Endothelial cell of hepatic sinusoid (primary cell): Measurements from ENCODE around the gene VWA2.

Experiments used
- in situ Hi-C: cut with HindIII; loops from 2 replicates; pipeline ENCODE4 v1.10.0; 2017; ENCODE audit warnings: low sequenced_read_pairs

The VWA2 gene, protein sequence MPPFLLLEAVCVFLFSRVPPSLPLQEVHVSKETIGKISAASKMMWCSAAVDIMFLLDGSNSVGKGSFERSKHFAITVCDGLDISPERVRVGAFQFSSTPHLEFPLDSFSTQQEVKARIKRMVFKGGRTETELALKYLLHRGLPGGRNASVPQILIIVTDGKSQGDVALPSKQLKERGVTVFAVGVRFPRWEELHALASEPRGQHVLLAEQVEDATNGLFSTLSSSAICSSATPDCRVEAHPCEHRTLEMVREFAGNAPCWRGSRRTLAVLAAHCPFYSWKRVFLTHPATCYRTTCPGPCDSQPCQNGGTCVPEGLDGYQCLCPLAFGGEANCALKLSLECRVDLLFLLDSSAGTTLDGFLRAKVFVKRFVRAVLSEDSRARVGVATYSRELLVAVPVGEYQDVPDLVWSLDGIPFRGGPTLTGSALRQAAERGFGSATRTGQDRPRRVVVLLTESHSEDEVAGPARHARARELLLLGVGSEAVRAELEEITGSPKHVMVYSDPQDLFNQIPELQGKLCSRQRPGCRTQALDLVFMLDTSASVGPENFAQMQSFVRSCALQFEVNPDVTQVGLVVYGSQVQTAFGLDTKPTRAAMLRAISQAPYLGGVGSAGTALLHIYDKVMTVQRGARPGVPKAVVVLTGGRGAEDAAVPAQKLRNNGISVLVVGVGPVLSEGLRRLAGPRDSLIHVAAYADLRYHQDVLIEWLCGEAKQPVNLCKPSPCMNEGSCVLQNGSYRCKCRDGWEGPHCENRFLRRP

DNA sequence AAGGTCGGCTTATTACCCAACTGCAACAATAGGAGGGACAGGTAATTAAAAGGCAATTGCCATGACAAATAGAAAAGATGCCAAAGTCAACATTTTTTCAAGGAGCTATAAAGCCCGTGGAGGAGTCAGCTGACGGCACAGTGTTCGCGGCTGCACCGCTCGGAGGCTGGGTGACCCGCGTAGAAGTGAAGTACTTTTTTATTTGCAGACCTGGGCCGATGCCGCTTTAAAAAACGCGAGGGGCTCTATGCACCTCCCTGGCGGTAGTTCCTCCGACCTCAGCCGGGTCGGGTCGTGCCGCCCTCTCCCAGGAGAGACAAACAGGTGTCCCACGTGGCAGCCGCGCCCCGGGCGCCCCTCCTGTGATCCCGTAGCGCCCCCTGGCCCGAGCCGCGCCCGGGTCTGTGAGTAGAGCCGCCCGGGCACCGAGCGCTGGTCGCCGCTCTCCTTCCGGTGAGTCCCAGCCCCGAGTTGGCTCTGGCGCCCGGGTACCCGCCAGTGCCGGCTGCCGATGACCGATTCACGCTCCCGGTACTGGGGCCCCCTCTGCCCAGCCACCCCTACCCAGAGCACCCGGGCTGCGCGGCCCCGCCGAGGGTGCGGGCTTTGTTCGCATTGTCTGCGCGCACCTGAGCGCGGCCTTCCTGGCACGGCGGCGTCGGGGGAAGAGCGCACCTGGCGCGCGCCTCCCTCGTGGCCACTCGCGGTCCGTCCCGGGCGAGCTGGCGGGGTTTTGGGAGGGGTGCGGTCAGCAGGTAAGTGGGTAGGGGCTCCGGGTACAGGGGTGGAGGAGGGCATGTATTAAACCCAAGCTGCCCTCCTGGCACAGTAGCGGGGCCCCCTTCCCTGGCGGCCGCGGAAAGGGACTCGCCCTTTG is at the start of gene VWA2:
VWA2 (plus strand) TSS at position 138 of the 877 bp plus-strand sequence. CDS start 9,460 bp downstream, outside the sequence.
- in situ Hi-C loops = no loop called here

DNA sequence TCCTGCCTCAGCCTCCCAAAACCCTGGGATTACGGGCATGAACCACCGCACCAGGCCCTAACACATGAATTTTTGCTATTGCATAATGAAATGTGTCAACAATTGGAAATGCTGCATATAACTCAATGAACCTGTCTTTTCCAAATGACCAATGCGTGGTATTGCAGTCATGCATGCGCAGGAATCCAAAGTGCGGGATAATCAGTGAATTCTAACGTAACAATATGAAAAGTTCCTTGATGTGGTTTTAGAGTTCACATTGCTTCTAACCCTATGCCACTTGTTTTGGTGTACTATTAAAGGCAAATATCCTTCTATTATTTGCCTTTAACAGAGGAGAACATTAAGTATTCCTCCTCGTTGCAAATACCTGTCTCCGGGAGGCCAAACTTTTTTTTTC is 49.4 kb upstream of the VWA2 start:
- in situ Hi-C loops = loop anchor here (5.0 kb wide), 1 partner anchor 42 kb away; no protein-coding TSS in a partner anchor

- in situ Hi-C loops = no loop called here
Measured at GRCh38 chr10:114195079-114195478, 44.0 kb upstream of the VWA2 start.

- in situ Hi-C loops = no loop called here
Measured at GRCh38 chr10:114199239-114199638, 39.8 kb upstream of the VWA2 start.

- in situ Hi-C loops = no loop called here
Measured at GRCh38 chr10:114202812-114203211, 36.2 kb upstream of the VWA2 start.

- in situ Hi-C loops = no loop called here
Measured at GRCh38 chr10:114206902-114207301, 32.2 kb upstream of the VWA2 start.

- in situ Hi-C loops = no loop called here
Measured at GRCh38 chr10:114207349-114207748, 31.7 kb upstream of the VWA2 start.

GRCh38 chr10:114208351-114208750 is 30.7 kb upstream of the VWA2 start:
- in situ Hi-C loops = no loop called here

DNA sequence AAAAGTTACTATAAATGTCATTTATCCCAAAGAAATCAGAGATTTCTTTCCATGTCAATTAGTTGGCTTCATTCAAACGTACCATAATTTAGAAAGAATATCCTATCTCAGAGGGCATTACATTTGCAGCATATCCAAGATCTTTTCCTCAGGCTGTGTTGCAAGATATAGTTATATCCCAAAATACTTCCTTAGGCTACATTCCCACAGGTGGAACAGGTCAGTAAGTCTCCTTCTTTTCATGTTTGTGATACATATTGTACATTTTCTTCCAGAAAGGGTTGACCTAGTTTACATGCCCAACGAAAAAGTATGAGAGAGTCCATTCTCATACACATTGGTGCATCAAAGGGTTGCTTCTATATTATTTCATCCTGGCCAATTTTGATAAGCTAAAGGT is 26.9 kb upstream of the VWA2 start:
- in situ Hi-C loops = no loop called here

DNA sequence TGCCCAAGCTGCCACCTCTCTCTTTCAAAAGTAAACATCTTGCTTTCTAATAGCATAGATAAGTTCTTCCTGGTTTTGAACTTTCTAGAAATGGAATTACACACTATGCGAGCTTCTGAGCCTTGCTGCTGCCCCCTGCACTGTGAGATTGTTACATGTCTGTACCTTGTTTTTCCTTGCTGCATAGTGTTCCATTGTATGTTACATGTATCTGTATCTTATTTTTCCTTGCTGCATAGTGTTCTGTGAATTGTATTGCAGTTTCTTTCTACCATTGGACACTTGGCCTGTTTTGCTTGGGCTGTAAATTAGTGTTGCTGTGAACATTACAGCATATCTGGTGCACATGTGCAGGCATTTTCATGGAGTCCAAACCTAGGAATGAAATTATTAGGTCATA is 24.0 kb upstream of the VWA2 start:
- in situ Hi-C loops = no loop called here

- in situ Hi-C loops = no loop called here
Measured at GRCh38 chr10:114220281-114220680, 18.8 kb upstream of the VWA2 start.

DNA sequence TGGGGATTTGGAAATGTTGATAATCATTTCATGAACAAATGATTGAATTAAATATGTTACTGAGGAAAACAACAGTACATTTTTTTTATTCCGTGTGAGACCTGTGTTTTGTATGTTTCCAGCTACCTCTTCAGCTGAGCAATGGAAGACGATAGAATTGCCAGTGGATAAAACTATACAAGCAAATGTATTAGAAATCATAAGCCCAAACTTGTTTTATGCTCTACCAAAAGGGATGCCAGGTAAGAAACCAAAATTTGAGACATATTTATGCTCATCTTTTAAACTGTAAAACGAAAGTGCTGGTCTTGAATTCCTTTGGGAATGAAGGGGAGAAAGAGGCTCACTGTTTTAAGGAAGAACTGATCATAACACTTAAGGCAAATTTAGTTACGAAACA is 17.8 kb upstream of the VWA2 start:
- in situ Hi-C loops = no loop called here

GRCh38 chr10:114223066-114223465 is 16.0 kb upstream of the VWA2 start:
- in situ Hi-C loops = no loop called here

- in situ Hi-C loops = no loop called here
Measured at GRCh38 chr10:114228156-114228555, 10.9 kb upstream of the VWA2 start.

DNA sequence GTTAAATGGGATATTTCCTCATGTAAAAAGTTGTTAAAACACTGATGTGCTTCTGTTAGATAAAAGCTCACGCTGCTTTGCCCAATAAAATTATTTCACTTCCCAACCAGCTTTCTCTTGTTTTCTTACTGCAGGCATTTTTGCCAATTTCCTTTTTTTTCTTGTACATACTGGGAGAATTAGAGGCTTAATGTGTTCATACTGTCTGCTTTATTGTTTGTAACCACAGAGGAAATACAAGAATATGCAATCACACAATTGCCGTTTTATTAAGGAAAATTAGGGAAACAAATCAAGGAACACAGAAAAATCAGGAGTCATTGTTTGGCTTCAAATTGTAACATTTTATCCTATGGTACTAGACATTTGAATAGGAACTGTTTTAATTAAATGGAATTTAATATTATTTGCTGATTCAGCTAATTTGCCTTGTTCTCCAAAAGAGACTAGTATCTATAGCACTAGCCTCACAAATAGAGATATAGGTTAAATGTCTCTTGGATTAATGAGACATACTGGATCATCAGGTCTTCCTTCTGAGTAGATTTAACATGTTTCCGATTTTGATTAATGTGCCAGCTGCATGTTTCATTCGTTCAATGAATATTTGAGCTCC is 6.4 kb upstream of the VWA2 start:
- in situ Hi-C loops = no loop called here

GRCh38 chr10:114233482-114233881 is 5.6 kb upstream of the VWA2 start:
- in situ Hi-C loops = no loop called here

- in situ Hi-C loops = no loop called here
Measured at GRCh38 chr10:114234132-114234531, 4.9 kb upstream of the VWA2 start.

GRCh38 chr10:114239994-114240345 is 916 bp downstream of the VWA2 start:
- in situ Hi-C loops = loop anchor here (5.0 kb wide), 1 partner anchor 62 kb away; no protein-coding TSS in a partner anchor

DNA sequence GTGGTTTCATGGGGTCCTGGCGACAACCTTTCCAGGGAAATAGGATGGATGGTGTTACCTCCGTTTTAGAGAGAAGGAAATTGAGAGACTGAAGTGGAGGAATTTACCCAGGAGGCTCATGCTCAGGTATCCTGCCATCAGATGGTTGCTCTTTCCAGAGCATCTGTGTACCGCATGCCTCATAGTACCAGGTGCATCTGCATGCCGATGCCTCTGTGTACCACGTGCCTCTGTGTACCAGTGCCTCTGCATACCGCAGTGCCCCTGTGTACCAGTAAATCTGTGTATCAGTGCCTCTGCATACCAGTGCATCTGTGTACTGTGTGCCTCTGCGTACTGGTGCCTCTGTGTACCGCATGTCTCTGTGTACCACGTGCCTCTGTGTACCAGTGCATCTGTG is 3.2 kb downstream of the VWA2 start:
- in situ Hi-C loops = loop anchor here (5.0 kb wide), 1 partner anchor 60 kb away; no protein-coding TSS in a partner anchor

- in situ Hi-C loops = loop anchor here (5.0 kb wide), 1 partner anchor 59 kb away; no protein-coding TSS in a partner anchor
Measured at GRCh38 chr10:114243661-114244060, 4.6 kb downstream of the VWA2 start.
